Stimulated activated naive CD8-positive, alpha-beta T cell treated with anti-CD3 and anti-CD28 coated beads, Interleukin-15, Interleukin-2, amounts not matched to agents 100 ng/mL and 50 ng/mL, for 24 hours (primary cell): Measurements from ENCODE around the gene WWOX.
A peak's percentile ranks its signal among the peaks of the same experiment; 100 is the strongest.

Source experiments
- H3K27ac Mint-ChIP-seq: one replicate; pipeline ENCODE4 v1.8.0; 2021; ENCODE audit warnings: mild to moderate bottlenecking, mixed read lengths
- H3K27me3 Mint-ChIP-seq: one replicate; pipeline ENCODE4 v1.8.0; 2021; ENCODE audit warnings: mixed read lengths
- H3K36me3 Mint-ChIP-seq: one replicate; pipeline ENCODE4 v1.8.0; 2021; ENCODE audit warnings: low read depth, mixed read lengths
- H3K4me1 Mint-ChIP-seq: one replicate; pipeline ENCODE4 v1.8.0; 2021; ENCODE audit warnings: low read depth, mixed read lengths
- H3K4me3 Mint-ChIP-seq: one replicate; pipeline ENCODE4 v1.8.0; 2021; ENCODE audit warnings: mild to moderate bottlenecking, mixed read lengths
- H3K9me3 Mint-ChIP-seq: one replicate; pipeline ENCODE4 v1.8.0; 2021; ENCODE audit warnings: mixed read lengths

The WWOX gene

GRCh38 chr16:78096386-78096785 is 3.1 kb upstream of the WWOX start:
- Mint-ChIP-seq H3K27me3 (peaks cover 15% of the 10 kb centered on the region), H3K4me3 (no peak overlapping the region), H3K9me3 (no peaks in the 10 kb centered on the region), H3K36me3 (no peaks in the 10 kb centered on the region), H3K4me1 (peaks cover 15% of the 10 kb centered on the region), H3K27ac (no peak overlapping the region)

- H3K4me1 Mint-ChIP-seq: peaks cover 20% of the 10 kb centered on the region
- H3K4me3 Mint-ChIP-seq: no peak overlapping the region
- H3K9me3 Mint-ChIP-seq: no peaks in the 10 kb centered on the region
- no peaks in the 10 kb centered on the region for H3K36me3 Mint-ChIP-seq
- peaks cover 7% of the 10 kb centered on the region for H3K27me3 Mint-ChIP-seq
- H3K27ac Mint-ChIP-seq: no peak overlapping the region
Observed at GRCh38 chr16:78097548-78097947, 1.9 kb upstream of the WWOX start.

- no peak overlapping the region for H3K27ac Mint-ChIP-seq
- H3K36me3 Mint-ChIP-seq: no peaks in the 10 kb centered on the region
- H3K4me1 Mint-ChIP-seq: peaks cover 22% of the 10 kb centered on the region
- H3K4me3 Mint-ChIP-seq: no peak overlapping the region
- H3K9me3 Mint-ChIP-seq: no peaks in the 10 kb centered on the region
- peaks cover 3% of the 10 kb centered on the region for H3K27me3 Mint-ChIP-seq
Observed at GRCh38 chr16:78098087-78098486, 1.4 kb upstream of the WWOX start.

- H3K9me3 Mint-ChIP-seq: no peaks in the 10 kb centered on the region
- H3K27me3 Mint-ChIP-seq: no peaks in the 10 kb centered on the region
- H3K36me3 Mint-ChIP-seq: no peaks in the 10 kb centered on the region
- H3K4me3 Mint-ChIP-seq: peak overlapping the region; percentile 88
- H3K27ac Mint-ChIP-seq: peak overlapping the region; percentile 92
- peaks cover 25% of the 10 kb centered on the region for H3K4me1 Mint-ChIP-seq
Observed at GRCh38 chr16:78098595-78099270, 721 bp upstream of the WWOX start.

GRCh38 chr16:78100112-78100467 is 636 bp downstream of the WWOX start:
- no peaks in the 10 kb centered on the region for H3K27me3 Mint-ChIP-seq
- H3K4me3 Mint-ChIP-seq: peak overlapping the region; percentile 88
- H3K9me3 Mint-ChIP-seq: no peaks in the 10 kb centered on the region
- peak overlapping the region; percentile 77 for H3K27ac Mint-ChIP-seq
- H3K36me3 Mint-ChIP-seq: no peaks in the 10 kb centered on the region
- H3K4me1 Mint-ChIP-seq: peaks cover 25% of the 10 kb centered on the region

DNA sequence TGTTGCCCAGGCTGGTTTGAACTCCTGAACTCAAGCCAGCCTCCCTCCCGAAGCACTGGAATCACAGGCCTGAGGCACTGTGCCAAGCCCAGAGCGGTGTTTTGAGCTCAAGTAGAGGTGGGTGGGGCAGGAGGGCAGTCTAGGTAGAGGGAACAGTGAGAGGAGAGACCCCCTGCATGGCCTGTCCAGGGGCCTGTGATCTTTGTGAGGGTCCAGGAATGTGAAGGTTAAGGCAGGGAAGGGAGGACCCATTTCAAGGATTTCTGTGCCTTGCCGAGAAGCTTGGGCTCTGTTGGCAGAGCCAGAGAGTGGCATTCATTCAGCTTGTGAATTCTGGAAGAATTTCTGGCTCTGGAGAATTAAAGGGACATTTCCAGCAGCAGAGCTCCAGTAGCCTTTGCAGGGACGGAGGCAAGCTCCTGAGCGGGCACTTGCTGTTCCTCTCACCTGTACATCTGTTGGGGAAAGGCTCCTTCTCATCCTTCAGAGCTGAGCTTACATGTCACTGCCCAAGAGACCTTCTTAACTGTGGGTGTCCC is 2.7 kb downstream of the WWOX start:
- Mint-ChIP-seq H3K36me3 (no peaks in the 10 kb centered on the region), H3K27me3 (no peaks in the 10 kb centered on the region), H3K9me3 (no peaks in the 10 kb centered on the region), H3K4me3 (no peak overlapping the region), H3K27ac (no peak overlapping the region), H3K4me1 (peaks cover 25% of the 10 kb centered on the region)

DNA sequence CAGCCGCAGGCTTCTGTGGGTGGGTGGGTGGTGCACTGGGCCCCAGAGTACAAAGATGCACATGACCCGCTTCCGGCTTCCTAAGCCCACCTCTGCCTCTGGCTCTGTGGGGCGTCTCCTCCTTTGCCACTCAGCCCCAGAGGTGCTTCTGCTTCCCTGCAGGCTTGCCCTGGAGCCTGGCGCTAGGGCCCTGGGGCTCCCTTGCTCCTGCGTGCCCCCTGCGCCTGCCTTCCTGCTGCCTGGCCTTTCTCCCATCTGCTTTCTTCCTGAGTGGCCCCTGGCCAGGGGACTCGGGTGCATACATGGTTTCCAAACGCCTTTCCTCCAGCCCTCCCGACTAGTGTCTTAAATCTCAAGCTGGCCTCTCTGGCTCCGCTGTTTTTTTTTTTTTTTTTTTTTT is 3.4 kb downstream of the WWOX start:
- Mint-ChIP-seq H3K4me1 (peaks cover 25% of the 10 kb centered on the region), H3K27me3 (no peaks in the 10 kb centered on the region), H3K4me3 (no peak overlapping the region), H3K9me3 (no peaks in the 10 kb centered on the region), H3K36me3 (no peaks in the 10 kb centered on the region), H3K27ac (no peak overlapping the region)

GRCh38 chr16:78105517-78105916 is 6.1 kb downstream of the WWOX start:
- H3K4me3 Mint-ChIP-seq: no peak overlapping the region
- H3K36me3 Mint-ChIP-seq: peaks cover 14% of the 10 kb centered on the region
- H3K9me3 Mint-ChIP-seq: no peaks in the 10 kb centered on the region
- H3K27ac Mint-ChIP-seq: no peak overlapping the region
- peaks cover 12% of the 10 kb centered on the region for H3K4me1 Mint-ChIP-seq
- no peaks in the 10 kb centered on the region for H3K27me3 Mint-ChIP-seq

- H3K9me3 Mint-ChIP-seq: no peaks in the 10 kb centered on the region
- H3K4me3 Mint-ChIP-seq: no peak overlapping the region
- H3K27ac Mint-ChIP-seq: no peak overlapping the region
- no peaks in the 10 kb centered on the region for H3K27me3 Mint-ChIP-seq
- peaks cover 14% of the 10 kb centered on the region for H3K36me3 Mint-ChIP-seq
- H3K4me1 Mint-ChIP-seq: peaks cover 7% of the 10 kb centered on the region
Observed at GRCh38 chr16:78106686-78107085, 7.2 kb downstream of the WWOX start.

DNA sequence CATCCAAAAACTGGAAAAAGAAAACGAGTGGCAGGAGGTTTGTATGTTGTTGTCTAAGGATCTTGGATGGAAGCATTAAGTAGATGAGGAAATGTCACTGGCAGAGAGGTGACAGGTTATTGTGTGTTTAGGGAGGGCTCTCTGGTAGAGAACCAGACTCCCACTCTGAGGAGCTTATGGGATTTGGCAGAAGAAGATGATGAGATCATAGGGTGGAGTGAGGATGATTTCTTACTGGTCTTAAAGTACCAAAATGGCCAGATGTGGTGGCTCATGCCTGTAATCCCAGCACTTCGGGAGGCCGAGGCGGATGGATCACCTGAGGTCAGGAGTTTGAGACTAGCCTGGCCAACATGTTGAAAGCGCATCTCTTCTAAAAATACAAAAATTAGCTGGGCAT is 9.0 kb downstream of the WWOX start:
- no peak overlapping the region for H3K4me3 Mint-ChIP-seq
- H3K4me1 Mint-ChIP-seq: peaks cover 2% of the 10 kb centered on the region
- no peaks in the 10 kb centered on the region for H3K27me3 Mint-ChIP-seq
- H3K9me3 Mint-ChIP-seq: no peaks in the 10 kb centered on the region
- H3K36me3 Mint-ChIP-seq: peaks cover 27% of the 10 kb centered on the region
- no peak overlapping the region for H3K27ac Mint-ChIP-seq

DNA sequence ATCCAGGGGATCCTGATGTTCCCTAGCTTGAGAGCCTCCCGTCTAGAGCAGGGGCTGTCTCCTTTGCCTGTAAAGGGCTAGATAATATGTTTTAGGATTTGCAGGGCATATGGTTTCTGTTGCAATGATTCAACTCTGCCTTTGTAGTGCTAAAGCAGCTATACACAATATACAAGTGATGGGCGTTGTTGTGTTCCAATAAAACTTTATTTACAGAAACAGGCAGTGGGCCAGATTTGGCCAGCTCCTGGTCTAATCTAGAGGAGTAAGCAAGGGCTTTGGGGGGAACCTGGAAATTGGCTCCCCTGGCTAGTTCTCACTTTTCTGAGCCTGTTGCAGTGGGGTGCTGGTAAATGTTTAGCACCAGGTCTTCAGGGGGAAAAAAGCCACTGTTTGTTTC is 13.8 kb downstream of the WWOX start:
- Mint-ChIP-seq H3K4me1 (no peaks in the 10 kb centered on the region), H3K36me3 (peaks cover 47% of the 10 kb centered on the region), H3K9me3 (no peaks in the 10 kb centered on the region), H3K4me3 (no peak overlapping the region), H3K27ac (no peak overlapping the region), H3K27me3 (no peaks in the 10 kb centered on the region)

DNA sequence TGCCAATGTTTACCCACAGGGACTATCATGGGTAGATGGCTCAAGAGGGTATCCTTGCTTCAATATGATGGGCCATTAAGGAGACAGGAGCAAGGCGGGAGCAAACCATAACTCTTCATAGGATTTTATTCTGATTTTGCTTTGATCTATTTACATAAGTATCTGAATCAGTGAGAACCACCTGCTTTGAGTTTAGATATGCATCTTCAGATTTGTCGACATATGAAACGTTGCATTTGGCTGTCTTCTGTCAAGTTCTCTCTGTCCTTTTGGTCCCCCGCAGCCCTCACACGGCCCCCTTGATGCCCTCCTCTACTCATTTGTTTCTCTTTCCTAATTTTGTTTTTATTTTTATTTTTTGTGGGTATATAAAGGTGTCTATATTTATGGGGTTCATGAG is 16.2 kb downstream of the WWOX start:
- H3K36me3 Mint-ChIP-seq: peaks cover 47% of the 10 kb centered on the region
- no peak overlapping the region for H3K27ac Mint-ChIP-seq
- H3K4me1 Mint-ChIP-seq: no peaks in the 10 kb centered on the region
- H3K27me3 Mint-ChIP-seq: no peaks in the 10 kb centered on the region
- H3K9me3 Mint-ChIP-seq: no peaks in the 10 kb centered on the region
- no peak overlapping the region for H3K4me3 Mint-ChIP-seq

GRCh38 chr16:78116946-78117345 is 17.5 kb downstream of the WWOX start:
- Mint-ChIP-seq H3K4me3 (no peak overlapping the region), H3K4me1 (no peaks in the 10 kb centered on the region), H3K27me3 (no peaks in the 10 kb centered on the region), H3K9me3 (no peaks in the 10 kb centered on the region), H3K36me3 (peaks cover 45% of the 10 kb centered on the region), H3K27ac (no peak overlapping the region)

- H3K4me1 Mint-ChIP-seq: no peaks in the 10 kb centered on the region
- no peak overlapping the region for H3K4me3 Mint-ChIP-seq
- no peak overlapping the region for H3K27ac Mint-ChIP-seq
- H3K36me3 Mint-ChIP-seq: peaks cover 42% of the 10 kb centered on the region
- no peaks in the 10 kb centered on the region for H3K27me3 Mint-ChIP-seq
- H3K9me3 Mint-ChIP-seq: no peaks in the 10 kb centered on the region
Observed at GRCh38 chr16:78117391-78117790, 17.9 kb downstream of the WWOX start.

- Mint-ChIP-seq H3K36me3 (peaks cover 34% of the 10 kb centered on the region), H3K27me3 (no peaks in the 10 kb centered on the region), H3K27ac (no peak overlapping the region), H3K4me3 (no peak overlapping the region), H3K4me1 (peaks cover 3% of the 10 kb centered on the region), H3K9me3 (no peaks in the 10 kb centered on the region)
Observed at GRCh38 chr16:78118469-78119025, 19.1 kb downstream of the WWOX start.

DNA sequence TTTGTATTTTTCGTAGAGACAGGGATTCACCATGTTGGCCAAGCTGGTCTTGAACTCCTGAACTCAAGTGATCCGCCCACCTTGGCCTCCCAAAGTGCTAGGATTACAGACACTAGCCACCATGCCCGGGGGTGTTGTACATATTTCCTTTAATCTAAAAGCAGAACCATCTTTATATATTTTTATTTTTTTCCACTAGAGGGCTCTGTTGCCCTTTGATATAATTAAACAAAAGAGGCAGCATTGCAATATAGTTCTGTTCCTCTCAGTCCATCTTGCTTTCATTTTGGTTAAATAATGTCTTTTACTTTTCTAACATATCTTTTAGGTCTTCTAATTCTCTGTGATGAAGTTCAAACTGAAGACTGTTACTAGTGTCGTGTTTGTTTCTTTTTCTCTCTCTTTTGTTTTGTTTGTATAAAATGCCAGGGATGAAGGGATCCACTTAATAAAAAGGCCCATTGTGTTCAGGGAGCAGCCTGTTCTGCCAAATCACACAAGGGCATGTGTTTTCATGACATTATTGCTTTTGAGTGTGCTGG is 23.4 kb downstream of the WWOX start:
- H3K9me3 Mint-ChIP-seq: no peaks in the 10 kb centered on the region
- no peak overlapping the region for H3K4me3 Mint-ChIP-seq
- H3K36me3 Mint-ChIP-seq: peaks cover 16% of the 10 kb centered on the region
- no peaks in the 10 kb centered on the region for H3K27me3 Mint-ChIP-seq
- peaks cover 3% of the 10 kb centered on the region for H3K4me1 Mint-ChIP-seq
- H3K27ac Mint-ChIP-seq: no peak overlapping the region
